ENCODE measurements around the gene GRAMD1B. TPM values are rescaled to one million over a fixed set of nuclear protein-coding genes. Genes with fewer than 3 reads are reported as not detected.

The GRAMD1B gene
- total RNA-seq, 1 experiment from 2014 or later: 82.1 TPM

DNA sequence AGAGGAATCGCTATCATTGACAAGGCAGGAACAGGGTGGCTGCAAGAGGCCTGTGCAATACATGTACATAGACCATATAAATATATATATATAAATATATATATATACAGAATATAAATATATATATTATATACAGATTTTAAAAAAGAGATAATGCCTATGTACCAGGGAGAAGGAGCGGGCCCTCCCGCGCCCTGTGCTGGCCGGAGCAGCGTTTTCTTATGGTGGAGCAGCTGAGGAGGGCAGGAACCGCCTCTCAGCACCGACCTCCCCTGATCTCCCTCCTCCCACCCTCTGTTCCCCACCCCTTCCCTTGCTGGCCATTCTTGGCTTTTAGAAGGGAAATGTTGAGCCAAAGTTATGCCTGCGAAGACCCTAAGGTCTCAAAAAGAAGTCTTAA is 192.5 kb downstream of the GRAMD1B start:
- H4K20me1 ChIP-seq (ENCODE audit: low read length): no peaks in the 10 kb centered on the region
- no peaks in the 10 kb centered on the region for H3F3A ChIP-seq (ENCODE audit: low read length, unreplicated experiment)
- intact Hi-C loops (cut with micrococcal nuclease): no loop called here
- no peak for TF ChIP-seq EZH2phosphoT487 (IDR thresholded peaks at IDR 0.05; ENCODE audit: borderline replicate concordance, low read length)
- no peak for TF ChIP-seq CTCF (conservative IDR thresholded peaks at IDR 0.05; ENCODE audit: low read depth, low read length)
- TF ChIP-seq EZH2 (IDR thresholded peaks at IDR 0.05; ENCODE audit: low read length, unreplicated experiment): no peak
- BruUV-seq (replicated peaks): no TSS peak
- H3K9me3 ChIP-seq (ENCODE audit: low read length): no peaks in the 10 kb centered on the region
- H3K36me3 ChIP-seq (ENCODE audit: low read depth, low read length): peaks cover 64% of the 10 kb centered on the region
- no peak overlapping the region for H3K9ac ChIP-seq (ENCODE audit: low read length)
- H3K4me1 ChIP-seq (ENCODE audit: insufficient read depth, low read length): no peaks in the 10 kb centered on the region
- ChIA-PET CTCF (no interaction called here), POLR2A (ENCODE audit: unreplicated experiment) (no interaction called here)
- no peaks in the 10 kb centered on the region for H3K27me3 ChIP-seq (ENCODE audit: low read length)
- H2AFZ ChIP-seq (ENCODE audit: low read length): no peak overlapping the region
- H3K79me2 ChIP-seq (ENCODE audit: low read length): no peaks in the 10 kb centered on the region
- ATAC-seq (no peak), DNase-seq (no peak)
- no peak overlapping the region for H3K4me3 ChIP-seq (ENCODE audit: low read length)
- H3K4me2 ChIP-seq (ENCODE audit: low read length): no peak overlapping the region
- no peak overlapping the region for H3K27ac ChIP-seq (ENCODE audit: low read length)
- no peaks in the 10 kb centered on the region for H3K9me2 ChIP-seq (replicated peaks; ENCODE audit: low read length)

DNA sequence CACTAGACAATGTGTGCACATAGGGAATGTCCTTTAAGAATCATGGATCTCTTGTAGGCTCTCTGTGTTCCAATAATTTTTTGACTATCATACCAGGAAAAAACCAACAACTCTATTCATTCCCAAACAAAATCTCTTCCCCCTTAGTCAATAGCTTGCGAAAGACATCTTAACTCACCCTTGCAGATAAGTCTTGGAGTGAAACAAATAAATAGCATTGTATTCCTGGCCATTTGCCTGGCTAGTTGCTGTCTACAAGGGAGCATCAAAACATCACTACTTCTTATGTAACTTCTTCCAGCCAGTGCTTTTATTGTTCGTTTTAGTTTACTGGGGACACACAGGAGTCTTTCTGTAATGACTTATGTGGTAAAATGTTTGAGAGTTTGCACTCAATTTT is 194.9 kb downstream of the GRAMD1B start:
- Histone ChIP-seq H3K27ac (ENCODE audit: low read length) (no peak overlapping the region), H3K79me2 (ENCODE audit: low read length) (no peaks in the 10 kb centered on the region), H2AFZ (ENCODE audit: low read length) (no peak overlapping the region), H3K4me3 (ENCODE audit: low read length) (no peak overlapping the region), H3K9me2 (replicated peaks; ENCODE audit: low read length) (no peaks in the 10 kb centered on the region), H3K36me3 (ENCODE audit: low read depth, low read length) (peaks cover 43% of the 10 kb centered on the region), H3F3A (ENCODE audit: low read length, unreplicated experiment) (no peaks in the 10 kb centered on the region), H4K20me1 (ENCODE audit: low read length) (no peaks in the 10 kb centered on the region), H3K9me3 (ENCODE audit: low read length) (no peaks in the 10 kb centered on the region), H3K4me2 (ENCODE audit: low read length) (no peak overlapping the region), H3K27me3 (ENCODE audit: low read length) (no peaks in the 10 kb centered on the region), H3K9ac (ENCODE audit: low read length) (no peak overlapping the region), H3K4me1 (ENCODE audit: insufficient read depth, low read length) (no peaks in the 10 kb centered on the region)
- TF ChIP-seq EZH2 (IDR thresholded peaks at IDR 0.05; ENCODE audit: low read length, unreplicated experiment) (no peak), EZH2phosphoT487 (IDR thresholded peaks at IDR 0.05; ENCODE audit: borderline replicate concordance, low read length) (no peak), CTCF (conservative IDR thresholded peaks at IDR 0.05; ENCODE audit: low read depth, low read length) (no peak)
- CTCF ChIA-PET: no interaction called here
- DNase-seq (no peak), ATAC-seq (no peak)
- BruUV-seq (replicated peaks): no TSS peak
- POLR2A ChIA-PET (ENCODE audit: unreplicated experiment): no interaction called here
- intact Hi-C loops (cut with micrococcal nuclease): no loop called here

DNA sequence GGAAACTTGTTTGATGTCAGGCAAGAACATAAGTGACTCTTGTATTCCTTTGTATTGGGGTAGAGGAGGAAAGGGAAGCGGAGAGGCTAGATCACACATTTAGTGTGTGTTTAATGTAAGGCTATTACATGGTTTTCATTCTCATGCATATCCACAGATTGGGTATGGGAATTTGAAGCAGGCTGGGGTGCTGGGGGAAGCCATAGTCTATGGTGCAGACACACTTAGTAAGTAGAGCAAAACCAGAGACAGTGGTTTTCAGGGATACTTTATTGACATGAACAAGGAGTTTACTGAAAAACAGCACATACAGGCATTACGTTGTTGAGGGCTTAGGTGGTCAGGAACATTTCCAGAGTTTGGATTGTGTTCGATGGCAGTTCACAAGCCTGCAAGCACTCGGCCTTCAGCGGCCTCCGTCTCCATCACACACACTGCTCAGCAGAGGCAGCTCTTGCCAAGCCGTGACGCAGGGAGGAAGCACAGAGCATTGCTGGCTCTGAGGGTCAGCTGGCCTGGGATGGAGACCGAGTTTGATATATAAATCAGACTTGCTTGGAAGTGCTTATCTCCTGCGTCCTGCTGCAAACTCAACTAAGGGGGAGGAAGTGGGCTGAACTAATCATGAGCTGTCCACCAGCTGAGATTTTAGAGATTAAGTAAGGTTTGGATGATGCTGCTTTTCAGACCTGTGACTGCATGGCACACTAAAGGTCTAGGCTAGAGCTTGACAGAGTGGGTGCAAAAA is 199.0 kb downstream of the GRAMD1B start:
- intact Hi-C loops (cut with micrococcal nuclease): no loop called here
- no peaks in the 10 kb centered on the region for H3K79me2 ChIP-seq (ENCODE audit: low read length)
- no peak overlapping the region for H3K4me3 ChIP-seq (ENCODE audit: low read length)
- H3K4me1 ChIP-seq (ENCODE audit: insufficient read depth, low read length): no peaks in the 10 kb centered on the region
- ChIA-PET CTCF (no interaction called here), POLR2A (ENCODE audit: unreplicated experiment) (no interaction called here)
- H3K9ac ChIP-seq (ENCODE audit: low read length): no peak overlapping the region
- peaks cover 17% of the 10 kb centered on the region; the same call in 1 of the 2 replicates for H3K36me3 ChIP-seq (ENCODE audit: low read depth, low read length)
- H2AFZ ChIP-seq (ENCODE audit: low read length): no peak overlapping the region
- TF ChIP-seq EZH2phosphoT487 (IDR thresholded peaks at IDR 0.05; ENCODE audit: borderline replicate concordance, low read length) (no peak), EZH2 (IDR thresholded peaks at IDR 0.05; ENCODE audit: low read length, unreplicated experiment) (no peak), CTCF (conservative IDR thresholded peaks at IDR 0.05; ENCODE audit: low read depth, low read length) (no peak)
- BruUV-seq (replicated peaks): no TSS peak
- H3K27ac ChIP-seq (ENCODE audit: low read length): no peak overlapping the region
- H3F3A ChIP-seq (ENCODE audit: low read length, unreplicated experiment): no peaks in the 10 kb centered on the region
- H3K9me2 ChIP-seq (replicated peaks; ENCODE audit: low read length): no peaks in the 10 kb centered on the region
- peak; percentile 21 for ATAC-seq
- DNase-seq: peak; percentile 39
- no peaks in the 10 kb centered on the region for H3K9me3 ChIP-seq (ENCODE audit: low read length)
- H3K4me2 ChIP-seq (ENCODE audit: low read length): no peak overlapping the region
- H3K27me3 ChIP-seq (ENCODE audit: low read length): peaks cover 14% of the 10 kb centered on the region
- no peaks in the 10 kb centered on the region for H4K20me1 ChIP-seq (ENCODE audit: low read length)
